ENCODE data around the gene TELO2. TPM values are rescaled to one million over a fixed set of nuclear protein-coding genes. Genes with fewer than 3 reads are reported as not detected.

Gene TELO2
- total RNA-seq (2014; rRNA removed; shearing (Covaris generic)) = 20.9 and 28.8 TPM in 2 replicates

GRCh38 chr16:1492923-1493745 is at the start of gene TELO2:
Gene TELO2, plus strand, starts transcription at chr16:1493360. Its CDS starts 922 bp downstream, at chr16:1494282.
- peak; percentile 42 for DNase-seq (ENCODE audit: low spot score)

DNA sequence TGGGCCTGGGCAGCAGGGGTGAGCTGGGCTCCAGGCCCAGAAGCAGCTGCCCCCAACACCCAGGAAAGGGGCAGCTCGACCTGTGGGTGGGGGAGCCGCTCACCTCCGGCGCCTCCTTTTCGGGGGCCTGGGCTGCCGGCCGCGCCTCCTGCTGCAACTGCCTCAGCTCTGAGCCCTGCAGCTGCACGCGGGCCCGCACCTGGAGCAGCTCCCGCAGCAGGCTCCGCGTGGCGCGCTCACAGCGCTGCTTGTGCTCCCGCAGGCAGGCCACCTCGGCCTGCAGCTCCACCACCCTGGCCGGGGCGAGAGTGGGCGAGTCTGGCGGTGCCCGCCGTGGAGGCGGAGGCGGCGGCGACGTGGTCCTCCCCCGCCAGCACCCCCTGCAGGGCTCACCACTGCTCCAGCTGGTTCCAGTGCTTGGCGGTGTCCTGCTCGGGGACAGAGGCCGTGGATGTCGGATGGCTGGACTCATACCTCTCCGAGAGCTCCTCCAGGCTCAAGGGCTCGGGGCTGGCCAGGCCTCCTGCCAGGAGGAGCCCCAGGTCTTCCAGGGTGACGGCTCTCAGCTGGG is 49.7 kb upstream of the TELO2 start:
- DNase-seq (ENCODE audit: low spot score) = no peak

- no peak for DNase-seq (ENCODE audit: low spot score)
Measured at GRCh38 chr16:1443980-1444729, 49.0 kb upstream of the TELO2 start, which contains the start of gene CCDC154. Gene CCDC154, minus strand, starts transcription at chr16:1444556. Its CDS starts 234 bp downstream, at chr16:1444322.

DNA sequence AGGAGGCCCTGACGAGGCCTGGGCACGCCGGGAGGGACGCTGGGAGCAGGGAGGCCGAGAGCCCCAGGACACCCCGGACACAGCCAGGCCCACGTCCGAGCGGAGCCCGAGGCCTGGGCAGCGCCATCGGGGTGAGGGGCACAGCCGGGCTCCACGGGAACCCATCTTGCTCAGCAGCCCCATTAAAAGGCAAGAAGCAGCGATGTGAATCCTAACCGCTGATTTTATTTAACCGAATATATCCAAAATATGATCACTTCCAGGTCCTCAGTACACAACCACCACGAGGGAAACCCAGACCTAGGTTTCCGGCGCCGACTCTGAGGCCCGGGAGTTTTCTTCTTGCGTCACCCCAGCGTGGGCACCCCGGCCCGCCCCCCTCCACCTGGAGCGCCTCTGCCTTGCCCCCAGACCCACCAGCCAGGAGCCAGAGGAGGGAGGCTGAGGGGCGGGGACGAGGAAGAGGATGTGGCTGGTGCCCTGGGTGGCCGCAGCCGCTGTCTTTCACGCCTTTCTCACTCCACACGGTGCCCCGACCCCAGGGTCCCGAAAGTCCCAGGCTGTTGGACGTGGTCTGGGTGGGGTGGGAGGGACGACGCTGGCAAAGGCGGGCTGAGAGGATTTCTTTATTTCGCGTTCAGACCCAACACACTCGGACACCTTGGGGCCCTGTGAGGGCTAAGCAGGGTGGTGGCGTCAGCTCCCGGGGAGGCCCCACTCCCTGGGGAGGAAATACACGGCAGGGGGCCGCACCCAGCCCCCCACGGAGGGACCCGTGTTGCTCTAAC is 48.2 kb upstream of the TELO2 start:
- no peak for DNase-seq (ENCODE audit: low spot score)

DNA sequence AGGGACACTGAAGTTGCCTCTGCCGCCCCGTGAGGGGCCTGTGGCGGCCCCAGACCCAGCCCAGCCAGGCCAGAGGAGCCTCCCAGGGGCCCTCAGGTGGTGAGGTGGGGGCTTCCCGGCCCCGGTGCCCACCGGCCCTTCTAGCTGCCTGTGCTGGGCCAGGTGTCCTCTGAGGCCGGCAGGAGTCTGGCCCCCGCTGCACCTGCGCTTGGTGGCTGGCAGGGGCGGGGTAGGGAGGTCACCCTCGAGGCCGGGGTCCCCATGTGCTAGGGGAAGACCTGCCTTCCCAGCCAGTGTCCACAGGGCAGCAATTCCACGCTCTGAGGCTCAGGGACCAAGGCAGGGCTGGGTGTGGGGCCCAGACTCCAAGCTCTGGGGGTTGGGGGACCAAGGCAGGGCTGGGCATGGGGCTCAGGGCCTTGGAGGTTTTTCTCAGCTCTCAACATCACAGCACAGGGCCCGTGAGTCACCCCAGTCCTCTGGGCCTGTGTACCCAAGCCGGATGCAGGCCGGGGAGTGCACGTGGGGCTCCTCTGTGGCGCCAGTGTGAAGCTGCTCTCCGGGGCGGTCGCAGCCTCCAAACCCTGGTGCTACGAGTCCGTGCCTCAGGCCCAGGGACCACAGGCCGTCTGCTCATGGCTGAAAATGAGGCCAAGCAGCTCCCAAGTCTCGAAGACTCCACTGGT is 47.5 kb upstream of the TELO2 start:
- no peak for DNase-seq (ENCODE audit: low spot score)

DNA sequence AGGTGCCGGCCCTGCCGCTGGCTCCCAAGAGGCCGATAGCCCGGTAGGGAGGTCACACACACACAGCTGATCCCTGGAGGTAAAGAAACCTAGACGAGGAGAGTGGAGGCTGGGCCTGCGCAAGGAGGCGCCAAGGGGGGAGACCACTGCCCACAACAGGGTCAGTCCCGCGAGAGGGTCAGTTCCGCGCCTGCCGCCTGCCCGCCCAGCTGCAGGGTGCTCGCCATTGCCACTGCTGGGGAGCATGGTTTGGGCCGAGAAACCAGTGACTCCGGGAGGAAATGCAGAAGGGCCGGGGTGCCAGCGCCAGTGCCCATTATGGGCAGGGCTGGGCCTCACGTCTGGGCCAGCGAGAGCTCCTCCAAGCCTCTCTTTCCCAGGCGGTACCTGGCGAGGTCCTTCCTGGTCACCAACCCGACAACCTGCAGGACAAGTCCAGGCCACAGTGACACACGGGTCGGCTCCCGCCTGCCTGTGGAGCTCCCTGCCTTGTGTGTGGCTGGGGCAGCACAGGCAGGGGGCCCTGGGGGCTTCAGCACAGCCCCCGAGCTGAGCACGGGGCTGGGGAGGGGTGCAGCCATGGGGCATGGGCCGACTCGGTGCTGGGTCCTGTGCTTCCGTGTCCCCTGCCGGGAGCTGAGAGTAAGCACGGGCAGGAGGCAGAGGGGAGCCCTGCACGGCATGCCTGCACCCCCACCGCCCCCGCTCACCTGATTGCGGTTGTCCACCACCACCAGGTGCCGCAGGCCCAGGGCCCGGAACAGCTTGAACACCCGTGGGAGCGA is 46.7 kb upstream of the TELO2 start:
- no peak for DNase-seq (ENCODE audit: low spot score)

- DNase-seq (ENCODE audit: low spot score) = no peak
Measured at GRCh38 chr16:1447965-1448364, 45.2 kb upstream of the TELO2 start.

GRCh38 chr16:1448536-1449116 is 44.5 kb upstream of the TELO2 start:
- DNase-seq (ENCODE audit: low spot score) = no peak

DNA sequence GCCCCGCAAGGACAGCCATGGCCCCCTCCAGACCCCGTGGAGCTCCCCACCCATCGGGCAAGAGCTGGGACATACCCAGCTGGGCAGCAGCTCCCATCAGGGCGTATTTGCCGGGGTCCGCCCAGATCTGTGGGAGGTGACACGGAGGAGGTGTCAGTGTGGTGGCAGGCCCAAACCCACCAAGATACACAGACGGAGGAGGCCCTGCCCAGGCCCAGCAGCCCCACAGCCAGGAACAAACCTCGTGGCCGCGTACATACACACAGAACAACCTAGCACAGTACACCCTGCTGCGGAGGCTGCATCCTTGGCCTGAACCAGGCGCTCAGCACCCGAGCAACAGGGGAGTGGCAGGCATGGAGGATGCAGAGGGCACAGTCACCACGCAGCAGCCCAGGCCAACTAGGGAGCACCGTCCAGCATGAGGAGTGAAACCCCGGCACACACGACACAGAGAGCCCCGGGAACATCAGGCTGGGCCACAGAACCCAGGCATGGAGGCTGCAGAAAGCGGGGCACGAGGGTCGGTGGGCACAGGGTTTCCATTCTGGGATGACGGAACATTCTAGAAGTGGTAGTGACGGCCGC is 43.9 kb upstream of the TELO2 start:
- no peak for DNase-seq (ENCODE audit: low spot score)

DNA sequence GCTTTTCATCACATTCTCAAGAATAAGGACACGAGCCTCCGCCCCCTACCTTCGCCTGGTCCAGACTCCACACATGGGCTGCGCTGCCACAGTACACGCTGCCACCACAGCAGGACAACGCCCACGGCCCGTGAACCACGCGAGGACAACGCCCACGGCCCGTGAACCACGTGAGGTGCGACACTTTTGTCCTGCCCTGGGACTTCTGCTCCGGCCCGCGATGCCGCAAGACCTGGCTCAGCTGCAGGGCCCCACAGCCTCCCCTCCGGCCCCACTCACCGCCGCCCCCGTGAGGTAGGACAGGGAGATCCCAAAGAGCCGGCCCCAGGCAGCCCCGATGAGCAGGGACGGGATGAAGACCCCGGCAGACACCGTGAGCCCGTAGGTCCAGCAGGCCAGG is 42.9 kb upstream of the TELO2 start:
- DNase-seq (ENCODE audit: low spot score) = no peak

DNA sequence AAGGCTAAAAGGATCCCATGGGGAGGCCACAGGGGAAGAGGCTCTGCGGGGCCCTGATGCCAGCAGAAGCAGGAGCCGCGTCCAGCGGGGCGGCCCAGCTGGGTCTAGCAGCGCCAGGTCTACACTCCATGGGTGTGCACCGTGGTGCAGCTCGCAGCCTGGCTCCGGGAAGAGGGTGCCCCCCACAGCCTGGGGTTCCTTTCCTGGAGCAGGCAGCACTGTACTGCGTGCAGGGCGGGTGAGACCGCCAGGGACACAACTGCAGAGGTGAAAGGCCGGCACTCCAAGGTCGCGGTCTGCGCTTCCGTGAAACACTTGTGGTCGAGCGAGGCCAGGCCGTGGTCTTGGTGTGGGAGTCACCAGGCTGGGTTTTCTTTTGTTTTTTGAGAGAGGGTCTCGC is 42.3 kb upstream of the TELO2 start:
- no peak for DNase-seq (ENCODE audit: low spot score)

- DNase-seq (ENCODE audit: low spot score) = no peak
Measured at GRCh38 chr16:1451702-1452392, 41.3 kb upstream of the TELO2 start.

GRCh38 chr16:1452530-1452929 is 40.6 kb upstream of the TELO2 start:
- no peak for DNase-seq (ENCODE audit: low spot score)

- no peak for DNase-seq (ENCODE audit: low spot score)
Measured at GRCh38 chr16:1453316-1453715, 39.8 kb upstream of the TELO2 start.

GRCh38 chr16:1454561-1454960 is 38.6 kb upstream of the TELO2 start:
- DNase-seq (ENCODE audit: low spot score) = no peak

- no peak for DNase-seq (ENCODE audit: low spot score)
Measured at GRCh38 chr16:1455190-1456171, 37.7 kb upstream of the TELO2 start.

DNA sequence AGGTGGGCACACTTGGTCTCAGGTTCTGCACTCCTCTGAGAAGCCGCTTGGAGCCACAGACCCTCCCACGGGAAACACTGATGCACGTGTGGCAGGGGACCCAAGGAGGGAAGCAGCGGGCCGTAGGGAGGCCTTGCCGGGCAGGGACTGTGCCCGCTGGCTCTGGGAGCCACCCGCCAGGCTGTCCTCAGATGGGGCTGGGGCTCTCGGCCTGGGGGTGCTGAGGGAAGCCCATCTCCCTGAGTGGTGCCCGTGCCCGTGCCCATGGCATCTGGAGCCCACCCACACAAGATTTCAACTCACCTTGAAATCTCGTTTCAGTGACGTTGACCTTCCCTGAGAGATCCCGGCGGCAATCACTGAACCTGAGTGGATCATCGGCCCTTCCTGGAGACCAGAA is 36.2 kb upstream of the TELO2 start:
- DNase-seq (ENCODE audit: low spot score) = no peak
